ENCODE results near the gene TEDC2. TPM values are rescaled to one million over a fixed set of nuclear protein-coding genes. Genes with fewer than 3 reads are reported as not detected.

The TEDC2 gene
- total and polyA plus RNA-seq, 5 donors: 0.58 to 2.2 (median 1.5) TPM

DNA sequence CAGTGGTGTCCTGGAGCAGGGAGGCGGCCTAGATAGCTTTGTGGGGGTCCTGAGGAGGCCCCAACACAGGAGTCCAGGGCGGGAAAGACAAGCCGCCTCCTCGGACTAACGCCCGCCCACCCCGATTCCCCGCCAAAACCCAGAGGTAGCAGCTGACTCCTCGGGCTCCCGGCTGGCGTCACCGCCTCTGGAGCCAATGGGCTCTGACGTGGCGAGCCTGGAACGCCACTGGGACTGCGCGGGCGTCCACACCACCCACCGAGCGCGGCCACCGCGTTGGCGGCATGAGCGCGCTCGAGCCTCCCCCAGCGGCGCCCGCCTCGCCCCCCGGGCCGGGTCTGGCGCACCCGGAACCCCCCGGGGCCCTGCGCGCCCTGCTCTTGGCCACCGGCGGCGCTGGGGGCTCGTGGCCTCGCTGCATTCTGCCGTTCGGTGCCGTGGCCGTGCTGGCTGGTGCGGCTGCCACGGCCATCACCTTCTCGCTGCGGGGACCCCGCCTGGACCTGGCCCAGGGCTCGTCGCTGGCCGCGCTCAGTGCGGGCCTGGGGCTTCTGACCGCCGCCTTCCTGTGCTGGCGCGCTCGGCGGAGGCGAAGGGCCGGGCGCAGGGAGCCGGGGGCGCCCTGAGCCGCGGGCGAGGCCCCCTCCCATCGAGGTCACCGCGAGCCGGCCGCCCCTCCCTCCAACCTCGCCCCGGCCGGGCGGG lies 7.8 kb downstream of the TEDC2 start:
- no peak overlapping the region for H3K27ac ChIP-seq (ENCODE audit: low read length)
- WGBS: 1% methylated on average over 80 of the region's 80 CpGs
- H3K4me1 ChIP-seq (ENCODE audit: control insufficient read depth, insufficient read depth, low read length): peaks cover 3% of the 10 kb centered on the region
- H3K9me3 ChIP-seq (ENCODE audit: control insufficient read depth, low read length): no peaks in the 10 kb centered on the region
- H3K4me3 ChIP-seq (ENCODE audit: low read length): peak overlapping the region; percentile 50
- H3K27me3 ChIP-seq (ENCODE audit: control insufficient read depth, insufficient read depth): no peaks in the 10 kb centered on the region
- intact Hi-C loops (cut with DNase I): no loop called here
- DNase-seq (peak; percentile 87 to 95 (median 94)), ATAC-seq (peak; percentile 73 to 80)

DNA sequence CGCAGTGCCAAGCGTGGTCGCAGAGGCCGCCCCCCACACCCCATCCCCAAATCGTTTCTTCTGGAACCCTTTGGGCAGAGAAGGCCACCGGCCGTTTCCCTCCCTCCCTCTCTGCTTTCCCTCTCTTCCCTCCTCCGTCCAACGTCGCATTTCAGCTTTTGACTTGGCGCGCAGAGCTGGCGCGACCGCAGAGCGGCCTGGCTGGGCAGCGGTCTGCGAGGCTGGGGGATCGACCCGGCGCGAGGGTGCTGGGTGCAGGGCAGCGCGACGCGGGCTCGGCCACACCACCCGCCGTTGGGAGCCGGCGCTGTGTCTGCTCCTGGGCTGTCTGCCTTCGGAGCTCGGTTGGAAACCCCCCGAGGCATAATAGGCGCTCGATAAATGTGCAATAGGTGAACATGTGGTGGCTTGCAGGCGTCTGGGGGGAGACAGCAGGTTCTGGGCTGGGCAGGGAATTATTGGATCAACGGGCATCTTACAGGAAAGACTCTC lies 8.4 kb downstream of the TEDC2 start:
- intact Hi-C loops (cut with DNase I): no loop called here
- DNase-seq (peak in 2 of 3 donors; percentile 72 to 75), ATAC-seq (peak; percentile 1 to 8)
- no peak overlapping the region for H3K27ac ChIP-seq (ENCODE audit: low read length)
- H3K4me3 ChIP-seq (ENCODE audit: low read length): peak overlapping the region; percentile 50
- H3K27me3 ChIP-seq (ENCODE audit: control insufficient read depth, insufficient read depth): no peaks in the 10 kb centered on the region
- H3K9me3 ChIP-seq (ENCODE audit: control insufficient read depth, low read length): no peaks in the 10 kb centered on the region
- 1% methylated on average over 38 of the region's 38 CpGs for WGBS
- H3K4me1 ChIP-seq (ENCODE audit: control insufficient read depth, insufficient read depth, low read length): peaks cover 4% of the 10 kb centered on the region

DNA sequence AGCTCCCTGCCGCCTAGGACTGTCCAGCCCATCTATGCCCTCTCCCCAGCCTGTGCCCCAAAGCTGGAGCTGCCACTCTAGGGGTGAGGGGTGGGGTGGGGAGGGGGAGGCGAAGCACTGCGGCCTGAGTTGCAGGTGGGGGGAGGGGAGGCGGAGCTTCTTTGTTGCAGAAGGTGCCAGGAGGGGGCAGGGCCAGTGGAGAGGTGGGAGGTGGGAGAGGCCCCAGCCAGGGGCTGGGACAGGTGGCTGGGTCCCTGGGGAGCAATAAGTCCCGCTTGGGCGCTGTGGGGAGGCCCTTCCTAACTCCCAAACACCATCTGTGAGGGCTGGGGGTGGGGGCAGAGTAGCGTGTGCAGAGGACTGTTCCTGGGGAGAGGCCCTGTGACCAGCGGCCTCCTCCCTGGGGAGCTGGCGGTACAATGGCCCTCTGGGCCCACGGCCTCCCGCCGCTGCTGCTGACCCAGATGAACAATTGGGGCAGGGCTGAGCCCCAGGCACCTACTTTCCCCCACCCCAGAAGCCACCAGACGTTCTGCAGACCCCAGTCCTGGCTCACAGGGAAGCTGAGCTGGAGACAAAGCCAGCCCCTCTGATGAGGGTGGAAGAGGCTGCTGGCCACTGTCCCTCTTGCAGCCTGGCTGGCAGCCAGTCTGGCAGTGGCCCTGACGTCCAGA lies 9.0 kb downstream of the TEDC2 start:
- Histone ChIP-seq H3K4me1 (ENCODE audit: control insufficient read depth, insufficient read depth, low read length) (peaks cover 6% of the 10 kb centered on the region), H3K9me3 (ENCODE audit: control insufficient read depth, low read length) (no peaks in the 10 kb centered on the region), H3K27ac (ENCODE audit: low read length) (no peak overlapping the region), H3K27me3 (ENCODE audit: control insufficient read depth, insufficient read depth) (no peaks in the 10 kb centered on the region), H3K4me3 (ENCODE audit: low read length) (no peak overlapping the region)
- ATAC-seq (peak in 1 of 2 donors; percentile 1), DNase-seq (peak in 2 of 3 donors; percentile 79 to 82)
- intact Hi-C loops (cut with DNase I): no loop called here
- WGBS: 9% methylated on average over 14 of the region's 14 CpGs

- Histone ChIP-seq H3K27ac (ENCODE audit: low read length) (no peak overlapping the region), H3K4me3 (ENCODE audit: low read length) (no peak overlapping the region), H3K4me1 (ENCODE audit: control insufficient read depth, insufficient read depth, low read length) (peaks cover 6% of the 10 kb centered on the region), H3K9me3 (ENCODE audit: control insufficient read depth, low read length) (no peaks in the 10 kb centered on the region), H3K27me3 (ENCODE audit: control insufficient read depth, insufficient read depth) (no peaks in the 10 kb centered on the region)
- peak in 2 of 3 donors; percentile 49 to 52 for DNase-seq
- intact Hi-C loops (cut with DNase I): no loop called here
- no peak for ATAC-seq
- 48% methylated on average over 16 of the region's 16 CpGs for WGBS
These were observed 9.7 kb downstream of the TEDC2 start for GRCh38 chr16:2469399-2470233.

- DNase-seq (peak in 1 of 3 donors; percentile 49), ATAC-seq (no peak)
- no peaks in the 10 kb centered on the region for H3K27me3 ChIP-seq (ENCODE audit: control insufficient read depth, insufficient read depth)
- no peaks in the 10 kb centered on the region for H3K9me3 ChIP-seq (ENCODE audit: control insufficient read depth, low read length)
- H3K4me3 ChIP-seq (ENCODE audit: low read length): no peak overlapping the region
- intact Hi-C loops (cut with DNase I): no loop called here
- 79% methylated on average over 7 of the region's 7 CpGs for WGBS
- no peak overlapping the region for H3K27ac ChIP-seq (ENCODE audit: low read length)
- H3K4me1 ChIP-seq (ENCODE audit: control insufficient read depth, insufficient read depth, low read length): peaks cover 6% of the 10 kb centered on the region
These were observed 10.3 kb downstream of the TEDC2 start for GRCh38 chr16:2470234-2470601.

GRCh38 chr16:2470603-2471015 lies 10.7 kb downstream of the TEDC2 start:
- H3K4me3 ChIP-seq (ENCODE audit: low read length): no peak overlapping the region
- H3K4me1 ChIP-seq (ENCODE audit: control insufficient read depth, insufficient read depth, low read length): peaks cover 6% of the 10 kb centered on the region
- H3K27me3 ChIP-seq (ENCODE audit: control insufficient read depth, insufficient read depth): no peaks in the 10 kb centered on the region
- no peak overlapping the region for H3K27ac ChIP-seq (ENCODE audit: low read length)
- intact Hi-C loops (cut with DNase I): no loop called here
- no peaks in the 10 kb centered on the region for H3K9me3 ChIP-seq (ENCODE audit: control insufficient read depth, low read length)
- DNase-seq (no peak), ATAC-seq (no peak)
- 28% methylated on average over 9 of the region's 9 CpGs for WGBS

DNA sequence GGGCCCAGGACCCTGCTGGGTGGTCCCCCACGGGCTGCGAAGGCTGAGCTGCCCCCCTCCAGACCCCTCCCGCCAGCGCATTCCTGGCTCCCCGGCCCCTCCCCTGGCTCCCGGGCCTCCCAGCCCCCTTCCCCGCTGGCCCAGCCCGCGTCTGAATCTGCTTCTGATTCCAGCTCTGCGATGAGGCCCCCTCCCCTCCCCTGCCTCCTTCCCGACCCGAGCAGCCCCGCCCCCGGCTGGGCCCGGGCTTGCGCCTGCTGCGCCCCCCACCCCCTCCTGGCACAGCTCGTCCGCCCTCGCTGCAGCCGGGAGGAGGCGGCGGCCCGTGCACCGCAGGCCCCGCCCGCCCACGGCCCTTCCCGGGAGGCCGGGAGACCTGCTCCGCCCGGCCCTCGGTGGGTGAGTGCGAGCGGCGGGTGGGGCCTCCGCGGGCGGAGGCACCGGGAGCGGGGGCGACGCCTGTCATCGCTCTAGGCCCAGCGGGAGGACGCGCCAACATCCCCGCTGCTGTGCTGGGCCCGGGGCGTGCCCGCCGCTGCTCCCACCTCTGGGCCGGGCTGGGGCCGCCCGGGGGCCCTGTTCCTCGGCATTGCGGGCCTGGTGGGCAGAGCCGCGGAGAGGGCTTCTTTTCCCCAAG lies 11.2 kb downstream of the TEDC2 start, which contains the start of gene NTN3:
Gene NTN3 (plus strand): TSS at position 282 of the 637 bp plus-strand sequence. CDS start 405 bp downstream, outside the sequence.
- intact Hi-C loops (cut with DNase I): no loop called here
- H3K27me3 ChIP-seq (ENCODE audit: control insufficient read depth, insufficient read depth): no peaks in the 10 kb centered on the region
- peak within 1 kb of the TSS; percentile 9 for H3K4me3 ChIP-seq (ENCODE audit: low read length)
- DNase-seq (peak in 2 of 3 donors; percentile 69 to 75), ATAC-seq (no peak)
- peaks cover 6% of the 10 kb centered on the region for H3K4me1 ChIP-seq (ENCODE audit: control insufficient read depth, insufficient read depth, low read length)
- no peaks in the 10 kb centered on the region for H3K9me3 ChIP-seq (ENCODE audit: control insufficient read depth, low read length)
- no peak within 1 kb of the TSS for H3K27ac ChIP-seq (ENCODE audit: low read length)
- 1% methylated on average over 59 of the region's 59 CpGs for WGBS

DNA sequence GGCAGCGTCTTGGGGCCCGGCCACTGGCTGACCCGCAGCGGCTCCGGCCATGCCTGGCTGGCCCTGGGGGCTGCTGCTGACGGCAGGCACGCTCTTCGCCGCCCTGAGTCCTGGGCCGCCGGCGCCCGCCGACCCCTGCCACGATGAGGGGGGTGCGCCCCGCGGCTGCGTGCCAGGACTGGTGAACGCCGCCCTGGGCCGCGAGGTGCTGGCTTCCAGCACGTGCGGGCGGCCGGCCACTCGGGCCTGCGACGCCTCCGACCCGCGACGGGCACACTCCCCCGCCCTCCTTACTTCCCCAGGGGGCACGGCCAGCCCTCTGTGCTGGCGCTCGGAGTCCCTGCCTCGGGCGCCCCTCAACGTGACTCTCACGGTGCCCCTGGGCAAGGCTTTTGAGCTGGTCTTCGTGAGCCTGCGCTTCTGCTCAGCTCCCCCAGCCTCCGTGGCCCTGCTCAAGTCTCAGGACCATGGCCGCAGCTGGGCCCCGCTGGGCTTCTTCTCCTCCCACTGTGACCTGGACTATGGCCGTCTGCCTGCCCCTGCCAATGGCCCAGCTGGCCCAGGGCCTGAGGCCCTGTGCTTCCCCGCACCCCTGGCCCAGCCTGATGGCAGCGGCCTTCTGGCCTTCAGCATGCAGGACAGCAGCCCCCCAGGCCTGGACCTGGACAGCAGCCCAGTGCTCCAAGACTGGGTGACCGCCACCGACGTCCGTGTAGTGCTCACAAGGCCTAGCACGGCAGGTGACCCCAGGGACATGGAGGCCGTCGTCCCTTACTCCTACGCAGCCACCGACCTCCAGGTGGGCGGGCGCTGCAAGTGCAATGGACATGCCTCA lies 12.0 kb downstream of the TEDC2 start:
- intact Hi-C loops (cut with DNase I): no loop called here
- Histone ChIP-seq H3K4me1 (ENCODE audit: control insufficient read depth, insufficient read depth, low read length) (peaks cover 6% of the 10 kb centered on the region), H3K4me3 (ENCODE audit: low read length) (peak overlapping the region; percentile 9), H3K9me3 (ENCODE audit: control insufficient read depth, low read length) (no peaks in the 10 kb centered on the region), H3K27ac (ENCODE audit: low read length) (no peak overlapping the region), H3K27me3 (ENCODE audit: control insufficient read depth, insufficient read depth) (no peaks in the 10 kb centered on the region)
- WGBS: 34% methylated on average over 61 of the region's 61 CpGs
- DNase-seq (peak in 2 of 3 donors; percentile 72), ATAC-seq (no peak)

- WGBS: 95% methylated on average over 27 of the region's 27 CpGs
- H3K27me3 ChIP-seq (ENCODE audit: control insufficient read depth, insufficient read depth): no peaks in the 10 kb centered on the region
- H3K4me1 ChIP-seq (ENCODE audit: control insufficient read depth, insufficient read depth, low read length): peaks cover 6% of the 10 kb centered on the region
- H3K27ac ChIP-seq (ENCODE audit: low read length): no peak overlapping the region
- no peak overlapping the region for H3K4me3 ChIP-seq (ENCODE audit: low read length)
- ATAC-seq: no peak
- no peaks in the 10 kb centered on the region for H3K9me3 ChIP-seq (ENCODE audit: control insufficient read depth, low read length)
- DNase-seq: peak in 2 of 3 donors; percentile 53 to 70
- intact Hi-C loops (cut with DNase I): no loop called here
These were observed 12.6 kb downstream of the TEDC2 start for GRCh38 chr16:2472488-2472864.
